ENCODE data around the gene DPF3. TPM values are rescaled to one million over a fixed set of nuclear protein-coding genes. Genes with fewer than 3 reads are reported as not detected.

DPF3 gene
- total and polyA plus RNA-seq, 12 donors = 0.91 to 6.0 (median 2.9) TPM

DNA sequence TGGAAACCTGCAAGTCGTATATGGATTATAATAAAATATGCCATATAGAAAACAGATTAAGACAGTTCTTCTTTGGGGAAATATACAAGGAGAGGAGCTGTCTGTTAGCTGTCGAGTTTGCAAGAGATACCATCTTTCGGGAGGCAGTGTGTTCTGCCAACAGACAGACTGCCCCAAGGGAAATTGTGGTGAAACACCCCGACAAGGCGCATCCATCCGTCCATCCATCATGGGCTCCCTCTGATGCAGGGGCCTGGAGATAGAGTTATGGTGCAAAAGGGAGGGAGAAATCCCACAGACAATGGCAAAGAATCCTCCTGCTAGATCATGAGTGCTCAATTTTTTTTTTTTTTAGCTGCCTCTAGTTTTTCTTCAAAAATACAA lies 156.3 kb downstream of the DPF3 start:
- H3K9me3 ChIP-seq (replicated peaks in 1 of 3) = no peaks in the 10 kb centered on the region
- H3K27me3 ChIP-seq = no peaks in the 10 kb centered on the region
- intact Hi-C loops (cut with DNase I) = no loop called here
- TF ChIP-seq POLR2A (IDR thresholded peaks at IDR 0.05) = no peak
- TF ChIP-seq, protein P1, sequence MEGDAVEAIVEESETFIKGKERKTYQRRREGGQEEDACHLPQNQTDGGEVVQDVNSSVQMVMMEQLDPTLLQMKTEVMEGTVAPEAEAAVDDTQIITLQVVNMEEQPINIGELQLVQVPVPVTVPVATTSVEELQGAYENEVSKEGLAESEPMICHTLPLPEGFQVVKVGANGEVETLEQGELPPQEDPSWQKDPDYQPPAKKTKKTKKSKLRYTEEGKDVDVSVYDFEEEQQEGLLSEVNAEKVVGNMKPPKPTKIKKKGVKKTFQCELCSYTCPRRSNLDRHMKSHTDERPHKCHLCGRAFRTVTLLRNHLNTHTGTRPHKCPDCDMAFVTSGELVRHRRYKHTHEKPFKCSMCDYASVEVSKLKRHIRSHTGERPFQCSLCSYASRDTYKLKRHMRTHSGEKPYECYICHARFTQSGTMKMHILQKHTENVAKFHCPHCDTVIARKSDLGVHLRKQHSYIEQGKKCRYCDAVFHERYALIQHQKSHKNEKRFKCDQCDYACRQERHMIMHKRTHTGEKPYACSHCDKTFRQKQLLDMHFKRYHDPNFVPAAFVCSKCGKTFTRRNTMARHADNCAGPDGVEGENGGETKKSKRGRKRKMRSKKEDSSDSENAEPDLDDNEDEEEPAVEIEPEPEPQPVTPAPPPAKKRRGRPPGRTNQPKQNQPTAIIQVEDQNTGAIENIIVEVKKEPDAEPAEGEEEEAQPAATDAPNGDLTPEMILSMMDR (IDR thresholded peaks at IDR 0.05) = no peak
- 70 to 82% (median 77%) methylated on average over 6 of the region's 6 CpGs for WGBS, 4 donors
- H3K4me3 ChIP-seq = no peak overlapping the region
- no peaks in the 10 kb centered on the region for H3K4me1 ChIP-seq (replicated peaks in 1 of 2)
- peak in 2 of 7 donors; percentile 17 to 70 for DNase-seq
- peak overlapping the region in 1 of 5 donors; percentile 15 for H3K27ac ChIP-seq
- no peaks in the 10 kb centered on the region for H3K36me3 ChIP-seq (replicated peaks in 1 of 2)

DNA sequence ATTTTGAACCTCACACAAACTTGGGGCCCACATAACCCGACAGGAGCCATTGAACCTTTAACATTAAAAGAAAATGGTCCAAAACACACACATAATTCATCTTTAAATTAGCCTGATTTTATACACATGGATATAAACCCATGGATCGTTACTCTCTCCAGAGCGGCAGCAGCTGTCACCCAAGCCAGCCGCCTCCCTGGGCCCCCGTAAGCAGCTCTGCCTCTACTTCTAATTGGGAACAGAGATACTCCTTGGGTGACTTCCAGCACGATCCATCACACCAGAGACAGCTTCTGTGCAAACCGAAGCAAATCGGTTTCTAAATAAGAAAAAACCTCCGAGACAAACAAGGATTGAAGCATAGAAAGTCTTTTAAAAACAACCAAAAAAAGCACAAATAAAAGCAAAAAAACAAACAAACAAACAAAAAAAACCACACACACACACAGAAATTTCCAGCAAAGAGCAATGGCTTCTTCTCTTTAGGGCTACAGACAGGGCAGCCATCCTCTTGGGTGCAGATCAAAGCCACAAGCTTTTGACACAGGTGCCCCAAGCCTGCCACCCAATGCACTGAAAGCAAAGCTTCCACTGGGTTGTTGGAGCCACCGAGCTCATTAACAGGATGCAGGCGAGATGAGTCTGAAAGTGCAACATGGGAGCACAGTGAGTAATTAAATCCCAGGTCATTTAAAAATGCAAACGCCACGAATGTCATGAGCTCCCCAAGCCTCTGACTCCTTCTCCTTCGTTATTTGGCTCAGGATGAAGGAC lies 156.9 kb downstream of the DPF3 start:
- no peak overlapping the region for H3K4me3 ChIP-seq
- H3K9me3 ChIP-seq (replicated peaks in 1 of 3) = no peaks in the 10 kb centered on the region
- no peaks in the 10 kb centered on the region for H3K27me3 ChIP-seq
- H3K36me3 ChIP-seq (replicated peaks in 1 of 2) = no peaks in the 10 kb centered on the region
- peak in 2 of 7 donors; percentile 15 to 61 for DNase-seq
- TF ChIP-seq POLR2A (IDR thresholded peaks at IDR 0.05) = no peak
- 71 to 76% (median 73%) methylated on average over 14 of the region's 14 CpGs for WGBS, 4 donors
- H3K4me1 ChIP-seq (replicated peaks in 1 of 2) = no peaks in the 10 kb centered on the region
- H3K27ac ChIP-seq = no peak overlapping the region
- intact Hi-C loops (cut with DNase I) = no loop called here

DNA sequence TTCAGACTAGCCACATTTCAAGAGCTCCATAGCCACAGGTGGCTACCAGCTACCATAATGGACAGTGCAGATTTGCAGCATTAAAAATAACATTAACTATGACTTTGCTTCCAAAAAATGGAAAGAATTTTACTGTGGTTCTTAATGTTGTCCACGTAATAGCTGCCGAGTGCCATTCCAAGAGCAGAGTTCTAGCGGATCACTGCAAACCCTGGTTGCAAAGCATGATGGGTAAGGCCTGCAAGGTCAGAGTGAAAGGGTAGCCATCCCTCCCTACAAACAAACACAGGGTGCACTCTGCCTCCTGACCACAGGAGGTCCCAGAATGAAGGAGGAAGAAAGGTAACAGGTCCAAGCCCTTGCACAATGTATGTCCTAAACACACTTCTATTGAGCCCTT lies 157.6 kb downstream of the DPF3 start:
- intact Hi-C loops (cut with DNase I) = no loop called here
- Histone ChIP-seq H3K9me3 (replicated peaks in 1 of 3) (no peaks in the 10 kb centered on the region), H3K4me1 (replicated peaks in 1 of 2) (no peaks in the 10 kb centered on the region), H3K4me3 (no peak overlapping the region), H3K36me3 (replicated peaks in 1 of 2) (no peaks in the 10 kb centered on the region), H3K27me3 (no peaks in the 10 kb centered on the region), H3K27ac (no peak overlapping the region)
- DNase-seq = no peak
- WGBS, 4 donors = 76 to 85% (median 83%) methylated on average over 3 of the region's 3 CpGs
- no peak for TF ChIP-seq POLR2A (IDR thresholded peaks at IDR 0.05)
- TF ChIP-seq, protein P1 (IDR thresholded peaks at IDR 0.05) = peak in 1 of 6 experiments; percentile 16

DNA sequence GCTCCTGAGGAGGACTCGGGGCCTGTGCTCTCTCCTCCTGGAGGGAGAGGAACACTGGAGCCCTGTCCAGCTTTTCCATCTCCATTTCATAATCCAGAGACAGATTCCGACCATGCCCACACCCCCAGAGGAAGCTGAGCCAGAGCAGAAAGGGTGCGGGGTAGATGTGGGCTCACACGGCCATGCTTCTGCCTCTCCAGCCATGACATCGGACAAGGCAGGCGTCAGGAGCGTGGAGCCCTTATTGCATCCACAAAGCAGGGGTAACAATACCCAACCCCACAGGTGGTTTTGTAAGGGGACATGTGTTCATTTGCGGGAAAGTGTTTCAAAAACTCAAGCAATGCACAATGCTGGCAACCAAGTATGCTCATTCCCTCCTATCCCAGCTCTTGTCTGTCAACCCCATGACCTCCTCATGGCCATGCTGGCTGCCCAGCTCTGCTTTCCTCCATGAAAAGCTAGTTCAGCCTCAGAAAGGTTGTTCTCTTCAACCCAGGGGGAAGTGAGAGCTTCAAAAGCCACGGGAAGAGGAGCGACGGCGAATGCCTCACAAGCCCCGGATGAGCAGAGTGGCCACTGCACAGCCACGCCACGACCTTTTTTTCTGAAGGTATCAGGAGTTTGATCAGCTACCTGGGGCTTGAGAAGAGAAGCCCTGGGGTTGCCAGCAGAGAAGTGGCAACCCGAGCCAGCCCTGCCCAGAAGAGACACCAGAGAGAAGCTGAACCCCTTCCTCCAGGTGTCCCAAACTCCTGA lies 161.7 kb downstream of the DPF3 start:
- H3K4me1 ChIP-seq (replicated peaks in 1 of 2) = no peaks in the 10 kb centered on the region
- no peaks in the 10 kb centered on the region for H3K9me3 ChIP-seq (replicated peaks in 1 of 3)
- no peak overlapping the region for H3K4me3 ChIP-seq
- H3K27me3 ChIP-seq = no peaks in the 10 kb centered on the region
- intact Hi-C loops (cut with DNase I) = no loop called here
- whole genome bisulfite sequencing, 4 donors = 88 to 95% (median 89%) methylated on average over 14 to 16 of the region's 16 CpGs
- TF ChIP-seq, protein P1 (IDR thresholded peaks at IDR 0.05) = no peak
- TF ChIP-seq POLR2A (IDR thresholded peaks at IDR 0.05) = no peak
- H3K36me3 ChIP-seq (replicated peaks in 1 of 2) = no peaks in the 10 kb centered on the region
- DNase-seq = no peak
- no peak overlapping the region for H3K27ac ChIP-seq

All from adrenal gland (tissue), 12 donors.